Mucosa of rectum (tissue), 2 donors: ENCODE data around the gene PHF24.
A peak's percentile ranks its signal among the peaks of the same experiment; 100 is the strongest.

Experiments
- H3K27ac ChIP-seq, 2 donors: one replicate each; pipeline ENCODE4 v1.7.0; 2013; ENCODE audit warnings: inconsistent platforms in 2 of 2, low read depth in 2 of 2, low read length in 2 of 2
- H3K27me3 ChIP-seq, 2 donors: one replicate each; pipeline ENCODE4 v1.7.0; 2013; ENCODE audit warnings: low read length in 2 of 2; ENCODE audit not compliant: control insufficient read depth in 2 of 2, insufficient read depth in 2 of 2
- H3K36me3 ChIP-seq, 2 donors: one replicate each; pipeline ENCODE4 v1.7.0; 2013; ENCODE audit warnings: low read length in 2 of 2; ENCODE audit not compliant: control insufficient read depth in 2 of 2, insufficient read depth in 2 of 2
- H3K4me1 ChIP-seq, 2 donors: one replicate each; pipeline ENCODE4 v1.7.0; 2013; ENCODE audit warnings: low read length in 2 of 2, mild to moderate bottlenecking in 1 of 2; ENCODE audit not compliant: control insufficient read depth in 2 of 2, insufficient read depth in 2 of 2
- H3K4me3 ChIP-seq, 2 donors: one replicate each; pipeline ENCODE4 v1.7.0; 2013; ENCODE audit warnings: low read length in 2 of 2
- H3K9ac ChIP-seq, 2 donors: one replicate each; pipeline ENCODE4 v1.7.0; 2013; ENCODE audit warnings: low read length in 2 of 2, low read depth in 1 of 2, mild to moderate bottlenecking in 1 of 2
- H3K9me3 ChIP-seq, 2 donors: one replicate each; pipeline ENCODE4 v1.7.0; 2013; ENCODE audit warnings: low read length in 2 of 2; ENCODE audit not compliant: control insufficient read depth in 2 of 2
- donor health status: healthy.
- donor health status: Normal muscosa, but diverticular disease.

Gene PHF24

GRCh38 chr9:34990908-34991606 lies 33.0 kb downstream of the PHF24 start:
- Histone ChIP-seq H3K4me1 (peaks cover 14 to 16% of the 10 kb centered on the region in 2 donors), H3K9ac (no peak overlapping the region), H3K36me3 (no peaks in the 10 kb centered on the region), H3K27ac (peak overlapping the region in 1 of 2 donors; percentile 83), H3K4me3 (peak overlapping the region in 1 of 2 donors; percentile 76), H3K27me3 (no peaks in the 10 kb centered on the region), H3K9me3 (no peaks in the 10 kb centered on the region)

GRCh38 chr9:34991607-34992375 lies 33.7 kb downstream of the PHF24 start:
- peaks cover 14 to 16% of the 10 kb centered on the region in 2 donors for H3K4me1 ChIP-seq
- no peak overlapping the region for H3K9ac ChIP-seq
- H3K9me3 ChIP-seq = no peaks in the 10 kb centered on the region
- peak overlapping the region; percentile 65 to 83 for H3K27ac ChIP-seq
- H3K4me3 ChIP-seq = no peak overlapping the region
- no peaks in the 10 kb centered on the region for H3K36me3 ChIP-seq
- H3K27me3 ChIP-seq = no peaks in the 10 kb centered on the region

- no peak overlapping the region for H3K4me3 ChIP-seq
- H3K9ac ChIP-seq = no peak overlapping the region
- no peaks in the 10 kb centered on the region for H3K36me3 ChIP-seq
- peak overlapping the region; percentile 65 to 83 for H3K27ac ChIP-seq
- no peaks in the 10 kb centered on the region for H3K27me3 ChIP-seq
- H3K9me3 ChIP-seq = no peaks in the 10 kb centered on the region
- H3K4me1 ChIP-seq = peaks cover 14 to 16% of the 10 kb centered on the region in 2 donors
Measured at GRCh38 chr9:34992376-34992951, 34.4 kb downstream of the PHF24 start.

GRCh38 chr9:34993502-34994259 lies 35.6 kb downstream of the PHF24 start:
- Histone ChIP-seq H3K4me3 (no peak overlapping the region), H3K36me3 (no peaks in the 10 kb centered on the region), H3K27ac (peak overlapping the region; percentile 65 to 83), H3K9ac (peak overlapping the region; percentile 0 to 8), H3K4me1 (peaks cover 14 to 16% of the 10 kb centered on the region in 2 donors), H3K27me3 (no peaks in the 10 kb centered on the region), H3K9me3 (no peaks in the 10 kb centered on the region)

- Histone ChIP-seq H3K27me3 (no peaks in the 10 kb centered on the region), H3K27ac (peak overlapping the region; percentile 65 to 83), H3K4me1 (peaks cover 14 to 16% of the 10 kb centered on the region in 2 donors), H3K36me3 (no peaks in the 10 kb centered on the region), H3K9ac (no peak overlapping the region), H3K4me3 (peak overlapping the region in 1 of 2 donors; percentile 3), H3K9me3 (no peaks in the 10 kb centered on the region)
Measured at GRCh38 chr9:34994260-34994899, 36.3 kb downstream of the PHF24 start.

GRCh38 chr9:34994900-34995669 lies 37.0 kb downstream of the PHF24 start:
- Histone ChIP-seq H3K27me3 (no peaks in the 10 kb centered on the region), H3K27ac (peak overlapping the region in 1 of 2 donors; percentile 83), H3K9ac (no peak overlapping the region)

GRCh38 chr9:34995670-34996060 lies 37.6 kb downstream of the PHF24 start:
- Histone ChIP-seq H3K9me3 (no peaks in the 10 kb centered on the region), H3K9ac (no peak overlapping the region), H3K4me1 (peaks cover 9 to 10% of the 10 kb centered on the region in 2 donors), H3K4me3 (no peak overlapping the region), H3K27me3 (no peaks in the 10 kb centered on the region), H3K27ac (no peak overlapping the region), H3K36me3 (no peaks in the 10 kb centered on the region)

More at GRCh38 chr9:34994900-34995669, 37.0 kb downstream of the PHF24 start:
- Histone ChIP-seq H3K36me3 (no peaks in the 10 kb centered on the region), H3K9me3 (no peaks in the 10 kb centered on the region), H3K4me3 (no peak overlapping the region), H3K4me1 (peaks cover 13 to 15% of the 10 kb centered on the region in 2 donors)

GRCh38 chr9:34996181-34996904 lies 38.3 kb downstream of the PHF24 start:
- Histone ChIP-seq H3K9ac (no peak overlapping the region), H3K4me3 (no peak overlapping the region), H3K4me1 (peaks cover 9 to 10% of the 10 kb centered on the region in 2 donors), H3K27me3 (no peaks in the 10 kb centered on the region), H3K36me3 (no peaks in the 10 kb centered on the region), H3K27ac (no peak overlapping the region), H3K9me3 (no peaks in the 10 kb centered on the region)
